ENCODE data around the gene LRTM2.
"Not testable (repeated sequence)": the region's sequence is repeated elsewhere in the genome, so short reads cannot be mapped to it uniquely, and the experiment has no call there.

The LRTM2 gene

DNA sequence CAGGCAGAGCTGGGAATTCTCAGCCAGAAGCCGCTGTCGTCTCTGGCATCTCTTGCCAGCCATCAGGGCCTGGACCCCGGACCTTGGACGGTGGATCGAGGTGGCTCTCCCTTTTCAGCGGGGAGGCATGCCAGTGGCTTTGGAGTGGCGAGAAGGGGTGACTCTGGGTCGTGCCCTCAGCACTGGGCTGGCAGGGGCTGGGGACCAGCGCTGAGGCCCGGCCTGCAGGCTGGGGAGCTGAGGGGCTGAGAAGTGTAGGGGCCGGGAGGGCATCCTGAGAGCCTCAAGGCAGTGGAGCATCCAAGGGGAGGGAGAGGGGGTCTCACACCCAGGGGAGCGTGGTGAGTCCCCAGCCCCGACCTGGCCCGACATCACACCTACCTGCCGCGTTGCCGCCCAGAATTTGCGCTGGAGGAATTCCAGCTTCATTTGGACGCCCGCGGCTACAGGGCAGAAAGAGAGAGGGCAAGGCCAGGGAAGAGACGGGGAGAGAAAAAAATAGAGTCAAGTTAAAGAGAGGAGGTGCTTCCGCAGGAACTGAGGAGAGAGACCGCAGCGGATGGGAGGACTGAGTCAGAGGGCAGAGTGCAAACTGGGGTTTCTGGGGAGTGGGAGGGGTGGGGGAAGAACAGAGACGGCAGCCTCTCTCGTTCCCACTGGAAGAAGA, 9.0 kb upstream of the LRTM2 start:
- DNase-seq (ENCODE audit: low spot score) (peak; percentile 4), FAIRE-seq (no peak)

DNA sequence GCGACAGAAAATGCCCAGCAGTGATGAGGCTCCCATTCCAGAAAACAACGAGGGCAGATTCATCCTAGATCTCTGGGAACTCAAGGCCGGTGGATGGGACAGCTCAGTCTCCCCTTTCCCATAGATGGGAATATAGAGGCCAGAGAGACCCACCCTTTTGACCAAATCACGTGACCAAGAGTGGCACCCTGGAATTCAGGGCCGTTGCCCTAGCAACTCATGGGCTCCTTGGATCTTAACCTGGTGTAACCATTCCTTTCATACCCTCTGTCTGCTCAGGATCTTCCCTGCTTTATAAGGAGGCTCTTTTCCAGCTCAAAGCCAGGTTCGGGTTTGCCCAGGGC, 8.4 kb upstream of the LRTM2 start:
- FAIRE-seq (no peak), DNase-seq (ENCODE audit: low spot score) (no peak)

DNA sequence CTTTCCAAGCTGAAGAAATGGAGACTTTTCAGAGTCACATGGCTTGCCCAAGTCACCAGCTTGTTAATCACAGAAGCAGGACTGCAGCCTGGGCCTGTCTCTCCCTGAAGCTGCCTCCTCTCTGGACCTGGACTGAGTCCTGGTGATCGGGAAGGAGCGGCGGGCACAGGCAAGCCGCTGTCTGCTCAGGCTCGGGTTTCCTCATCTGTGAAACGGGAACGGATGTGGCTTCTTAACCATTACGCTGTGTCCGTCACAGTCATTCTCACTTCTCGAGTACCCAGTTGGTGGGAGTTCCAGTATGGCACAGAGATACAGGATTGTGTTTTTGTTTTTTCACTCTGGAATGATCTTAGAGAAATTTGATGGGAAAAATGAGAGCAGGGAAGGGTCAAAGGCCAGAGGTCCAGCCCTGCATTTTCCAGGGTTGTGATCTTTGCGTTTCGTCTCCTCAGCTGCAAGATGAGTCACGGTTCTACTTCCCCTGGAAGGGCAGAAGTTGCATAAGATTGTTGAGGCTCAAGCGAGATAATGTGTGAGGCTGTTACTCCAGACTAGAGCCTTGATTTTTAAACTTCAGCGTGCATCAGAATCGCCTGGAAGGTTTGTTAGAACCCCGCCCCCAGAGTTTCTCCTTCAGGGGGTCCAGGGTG, 7.6 kb upstream of the LRTM2 start:
- FAIRE-seq (no peak), DNase-seq (ENCODE audit: low spot score) (peak; percentile 30)

DNA sequence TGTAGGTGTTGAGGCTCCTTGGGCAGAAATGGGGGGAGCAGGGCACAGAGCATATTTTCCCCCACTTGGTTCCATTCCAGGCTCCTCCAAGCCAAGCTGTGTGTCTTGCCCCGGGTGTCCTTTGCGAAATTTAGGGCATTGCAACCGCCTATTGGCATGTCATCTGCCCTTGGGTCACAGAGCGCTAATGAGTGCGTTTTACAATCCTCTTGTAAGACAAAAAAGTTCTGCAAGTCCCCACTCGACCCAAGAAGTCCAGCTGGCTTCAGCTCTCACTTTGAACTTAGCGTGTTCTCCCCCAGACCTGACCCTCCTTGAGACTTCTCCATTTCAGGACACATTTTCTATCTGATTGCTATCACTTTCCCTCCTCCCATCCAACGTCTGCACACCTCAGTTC, 6.1 kb upstream of the LRTM2 start:
- DNase-seq (ENCODE audit: low spot score) (no peak), FAIRE-seq (no peak)

DNA sequence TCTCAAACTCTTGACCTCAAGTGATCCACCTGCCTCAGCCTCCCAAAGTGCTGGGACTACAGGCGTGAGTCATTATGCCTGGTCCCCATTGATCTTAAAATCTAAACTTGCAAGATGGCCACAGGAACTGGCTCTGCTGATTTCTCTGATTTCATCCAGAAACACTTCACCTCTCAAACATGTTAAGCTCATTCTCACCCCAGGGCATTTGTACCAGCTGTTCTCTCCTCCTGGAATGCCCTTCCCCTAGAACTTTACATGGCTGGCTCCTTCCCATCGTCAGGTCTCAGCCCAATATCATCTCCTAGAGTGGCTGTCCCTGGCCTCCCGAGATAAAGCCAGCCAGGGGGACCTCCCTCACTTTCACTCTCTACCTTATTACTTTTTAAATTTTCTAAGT, 5.3 kb upstream of the LRTM2 start:
- DNase-seq (ENCODE audit: low spot score), result no peak
- no peak for FAIRE-seq

DNA sequence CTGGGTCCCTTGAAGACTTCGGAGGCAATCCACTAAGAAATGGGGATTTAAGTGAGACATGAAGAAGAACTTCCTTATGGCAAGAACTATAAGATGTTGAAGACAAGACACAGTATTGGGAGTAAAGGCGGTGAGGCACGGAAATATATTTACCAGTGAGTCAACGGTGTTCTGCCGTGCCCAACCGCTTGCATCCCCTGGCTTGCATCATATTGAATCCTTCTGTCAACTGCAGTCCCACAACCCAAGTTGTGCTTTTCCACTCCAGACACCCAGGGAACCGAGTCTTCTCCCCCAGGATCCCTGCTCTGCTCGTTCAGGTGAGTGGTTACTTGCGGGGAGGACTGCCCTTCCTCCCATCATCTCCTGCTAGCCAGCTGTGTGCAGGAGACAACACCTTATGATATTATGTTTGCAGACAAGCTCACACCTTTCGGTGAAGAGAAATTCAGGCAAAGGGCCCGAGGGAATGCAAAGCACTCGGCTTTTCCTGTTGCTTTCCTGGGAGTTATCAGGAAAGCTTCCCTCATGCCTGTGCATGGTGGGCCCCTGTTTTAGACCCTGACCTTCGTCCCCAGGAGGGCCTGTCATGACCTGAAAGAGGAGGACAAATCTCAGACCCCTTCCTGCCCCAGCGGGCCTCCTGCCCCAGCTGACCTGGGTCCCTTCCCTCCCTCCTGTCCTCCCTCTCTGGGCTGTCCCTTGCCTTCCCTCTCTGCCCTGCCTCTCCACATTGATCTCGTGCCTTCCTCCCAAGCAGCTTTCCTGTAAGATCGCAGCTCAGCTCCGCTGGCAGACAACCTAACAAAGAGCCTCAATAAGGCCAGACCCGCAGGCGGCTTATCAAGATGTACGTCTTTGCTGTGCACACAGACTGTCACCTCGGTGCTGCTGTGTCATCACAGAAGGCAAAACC, 4.3 kb upstream of the LRTM2 start:
- FAIRE-seq, result no peak

DNA sequence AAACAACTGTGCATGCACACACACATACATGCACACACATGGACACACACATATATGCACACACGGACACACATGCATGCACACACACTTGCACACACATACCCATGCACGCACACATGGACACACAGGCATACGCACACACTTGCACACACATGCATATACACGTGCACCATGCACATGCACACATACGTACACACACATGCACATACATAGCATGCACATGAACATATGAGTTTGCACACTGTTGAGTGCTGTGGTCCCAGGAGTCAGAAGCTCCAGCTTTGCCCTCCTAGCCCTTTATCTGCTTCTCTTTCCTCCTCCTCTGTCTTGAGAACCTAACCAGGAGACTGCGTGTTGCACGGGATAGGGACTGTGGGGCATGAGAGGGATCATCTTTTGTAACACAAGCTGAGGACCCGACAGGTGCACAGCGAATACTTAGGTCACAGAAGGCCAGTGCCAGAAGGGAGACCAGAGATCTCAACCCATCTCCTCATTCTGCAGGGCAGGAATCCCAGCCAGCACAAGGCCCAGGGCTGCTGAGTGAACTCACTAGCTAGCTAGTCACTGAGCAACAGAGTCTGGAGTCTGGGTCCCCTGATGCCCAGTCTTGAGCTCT, 3.5 kb upstream of the LRTM2 start:
- DNase-seq (ENCODE audit: low spot score), result no peak
- no peak for FAIRE-seq

More for the DNA sequence above, 4.3 kb upstream of the LRTM2 start:
- DNase-seq (ENCODE audit: low spot score), result no peak

DNA sequence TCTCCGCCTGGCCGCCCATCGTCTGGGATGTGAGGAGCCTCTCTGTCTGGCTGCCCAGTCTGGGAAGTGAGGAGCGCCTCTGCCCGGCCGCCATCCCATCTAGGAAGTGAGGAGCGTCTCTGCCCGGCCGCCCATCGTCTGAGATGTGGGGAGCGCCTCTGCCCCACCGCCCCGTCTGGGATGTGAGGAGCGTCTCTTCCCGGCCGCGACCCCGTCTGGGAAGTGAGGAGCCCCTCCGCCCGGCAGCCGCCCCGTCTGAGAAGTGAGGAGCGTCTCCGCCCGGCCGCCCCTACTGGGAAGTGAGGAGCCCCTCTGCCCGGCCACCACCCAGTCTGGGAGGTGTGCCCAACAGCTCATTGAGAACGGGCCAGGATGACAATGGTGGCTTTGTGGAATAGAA, 2.4 kb upstream of the LRTM2 start:
- FAIRE-seq; DNase-seq (ENCODE audit: low spot score): not testable (repeated sequence)

DNA sequence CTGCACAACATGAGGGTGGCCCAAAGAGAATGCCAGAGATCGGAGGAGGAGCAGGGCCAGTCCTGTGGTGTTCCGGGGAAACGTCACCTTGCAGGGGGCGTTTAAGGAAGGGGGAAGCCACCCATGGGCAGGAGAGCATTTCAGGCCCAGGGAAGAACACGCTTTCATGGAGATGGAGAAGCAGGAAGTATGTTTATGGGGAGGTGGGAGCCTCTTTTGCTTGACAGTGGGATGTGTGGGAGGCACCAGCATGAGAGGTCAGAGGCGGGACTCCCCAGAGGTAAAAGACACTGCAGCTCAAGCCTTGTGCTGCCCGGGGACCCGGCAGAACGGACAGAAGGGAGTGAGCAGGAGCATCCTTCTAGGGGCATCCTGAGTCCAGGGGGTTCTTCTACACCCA, 1.3 kb upstream of the LRTM2 start:
- FAIRE-seq (no peak), DNase-seq (ENCODE audit: low spot score) (no peak)

DNA sequence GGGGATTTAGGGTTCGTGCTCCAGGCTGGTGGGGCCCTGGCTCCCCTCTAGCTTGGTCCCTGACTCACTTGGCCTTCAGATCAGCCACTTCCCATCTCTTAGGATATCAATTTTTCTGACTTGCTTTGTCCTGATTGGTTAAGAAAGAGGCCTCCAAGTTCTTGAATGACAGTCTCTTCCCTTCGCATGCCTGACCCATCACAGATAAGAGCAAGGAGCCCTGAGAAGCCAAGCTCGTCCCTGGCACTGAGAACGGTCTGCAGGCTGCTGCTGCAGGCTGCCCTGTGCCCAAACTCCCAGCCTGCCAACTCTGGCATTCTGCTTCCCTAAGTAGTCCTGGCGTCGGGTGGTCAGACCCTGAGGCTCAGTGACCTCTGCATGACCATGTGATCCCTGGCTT, 794 bp upstream of the LRTM2 start:
- no peak for DNase-seq (ENCODE audit: low spot score)

DNA sequence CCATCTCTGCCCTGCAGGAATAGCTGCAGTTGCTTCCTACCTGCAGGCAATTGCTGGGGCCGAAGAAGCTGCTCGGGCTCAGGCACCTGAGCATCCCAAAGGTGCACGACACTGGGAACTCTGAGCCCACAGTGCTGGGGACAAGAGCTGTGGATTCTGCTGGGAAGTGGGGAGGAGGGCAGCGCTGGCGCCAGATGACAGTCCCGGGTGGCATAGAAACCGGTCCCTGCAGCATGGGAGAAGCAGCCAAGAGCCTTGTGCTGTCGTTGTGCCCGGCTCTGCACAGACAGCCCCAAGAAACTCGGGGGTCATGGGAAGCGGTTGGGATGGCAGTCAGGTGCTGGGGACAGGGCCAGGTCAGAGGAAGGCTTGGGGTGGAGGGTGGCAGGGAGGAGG, 529 bp downstream of the LRTM2 start:
- no peak for FAIRE-seq
- no peak for DNase-seq (ENCODE audit: low spot score)

More for the DNA sequence above, 794 bp upstream of the LRTM2 start:
- no peak for FAIRE-seq

DNA sequence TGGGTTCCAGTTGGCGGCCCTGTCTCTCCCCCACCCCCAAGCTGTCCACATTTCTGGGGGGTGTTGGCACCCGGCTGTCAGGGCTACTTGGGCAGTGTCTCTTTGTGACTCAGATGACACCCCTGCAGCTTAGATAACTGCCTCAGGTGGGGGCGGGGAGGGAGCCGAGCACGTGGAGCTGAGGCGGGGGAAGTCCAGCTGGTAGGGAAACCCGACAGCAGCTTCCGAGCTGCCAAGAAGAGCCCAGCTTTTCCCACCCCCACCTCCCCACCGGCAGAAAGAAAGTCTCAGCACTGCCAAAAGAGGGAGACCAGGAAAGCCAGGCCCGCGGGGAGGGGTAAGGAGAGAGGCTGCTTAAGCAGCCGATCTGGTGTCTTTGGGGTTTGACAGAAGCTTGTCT, 1.4 kb downstream of the LRTM2 start:
- FAIRE-seq (no peak), DNase-seq (ENCODE audit: low spot score) (no peak)

DNA sequence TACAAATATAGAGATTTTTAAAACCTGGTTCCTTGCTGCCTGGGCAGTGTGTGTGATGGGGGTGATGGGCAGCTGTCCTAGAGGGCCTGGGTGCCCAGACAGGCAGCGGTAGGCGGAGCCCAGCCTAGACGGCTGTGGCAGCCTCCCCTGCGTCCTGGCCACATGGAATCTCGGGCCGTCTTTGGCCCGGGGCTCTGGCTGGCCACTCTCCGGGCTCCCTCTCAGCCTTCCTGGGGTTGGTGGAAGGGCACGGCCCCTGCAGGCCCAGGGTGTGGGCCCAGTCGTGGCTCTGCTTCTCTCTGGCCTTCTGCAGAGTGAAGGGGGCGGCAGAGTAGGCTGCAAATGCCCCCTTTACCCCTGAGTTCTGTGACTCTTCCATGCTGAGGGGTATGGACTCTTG, 2.3 kb downstream of the LRTM2 start:
- no peak for DNase-seq (ENCODE audit: low spot score)
- no peak for FAIRE-seq

DNA sequence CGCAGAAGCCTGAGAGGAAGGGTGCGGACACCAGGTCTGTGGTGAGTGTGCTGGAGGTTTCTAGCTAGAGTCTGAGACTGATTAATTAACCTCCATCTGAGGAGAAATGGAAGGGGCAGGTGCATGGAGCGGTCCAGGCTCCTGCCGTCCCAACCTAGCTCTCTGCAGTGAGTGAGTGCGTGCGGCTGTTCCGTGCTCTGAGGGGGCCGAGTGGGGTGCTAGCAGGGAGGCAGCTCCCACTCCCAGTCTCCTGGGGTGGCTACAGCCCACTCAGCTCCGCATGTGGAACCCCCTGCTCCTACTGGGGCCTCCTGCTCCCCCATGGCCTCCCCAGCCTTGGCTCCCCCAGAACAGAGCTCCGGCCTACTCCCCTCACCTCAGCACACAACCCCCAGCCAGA, 2.9 kb downstream of the LRTM2 start:
- no peak for FAIRE-seq
- DNase-seq (ENCODE audit: low spot score), result no peak

DNA sequence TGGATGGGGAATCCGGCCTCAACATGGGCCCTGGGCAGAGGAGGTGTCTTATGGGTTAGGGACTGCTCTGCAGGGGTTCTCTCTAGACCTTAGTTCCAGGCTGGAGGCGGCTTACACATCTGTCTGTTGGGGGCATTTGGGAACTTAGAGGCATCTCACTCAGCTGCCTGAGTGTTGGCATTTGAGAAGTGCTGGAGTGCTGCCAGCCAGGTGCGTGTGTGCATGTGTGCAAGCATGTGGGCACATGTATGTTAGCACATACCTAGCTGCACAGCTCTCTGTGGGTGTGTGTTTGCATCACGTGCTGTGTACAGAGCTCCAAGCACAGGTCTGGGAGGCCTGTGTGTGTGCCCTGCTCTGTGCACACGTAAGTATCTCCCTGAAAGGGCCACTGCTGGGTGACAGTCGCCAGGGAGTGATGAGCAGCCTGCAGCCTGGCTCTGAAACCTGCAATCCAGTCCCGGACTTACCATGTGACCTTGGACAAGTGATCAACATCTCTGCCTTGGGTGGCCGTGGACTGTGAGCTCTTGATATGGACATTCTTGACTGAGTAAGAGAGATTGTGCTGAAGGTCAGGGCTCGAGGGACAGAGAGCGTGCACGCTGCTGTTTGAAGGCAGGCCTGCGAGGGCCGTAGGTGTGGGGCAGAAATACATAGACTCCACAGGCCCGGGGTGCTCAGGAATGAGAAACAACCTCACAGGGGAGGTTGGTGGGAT, 5.2 kb downstream of the LRTM2 start:
- DNase-seq (ENCODE audit: low spot score), result no peak
- FAIRE-seq, result no peak

DNA sequence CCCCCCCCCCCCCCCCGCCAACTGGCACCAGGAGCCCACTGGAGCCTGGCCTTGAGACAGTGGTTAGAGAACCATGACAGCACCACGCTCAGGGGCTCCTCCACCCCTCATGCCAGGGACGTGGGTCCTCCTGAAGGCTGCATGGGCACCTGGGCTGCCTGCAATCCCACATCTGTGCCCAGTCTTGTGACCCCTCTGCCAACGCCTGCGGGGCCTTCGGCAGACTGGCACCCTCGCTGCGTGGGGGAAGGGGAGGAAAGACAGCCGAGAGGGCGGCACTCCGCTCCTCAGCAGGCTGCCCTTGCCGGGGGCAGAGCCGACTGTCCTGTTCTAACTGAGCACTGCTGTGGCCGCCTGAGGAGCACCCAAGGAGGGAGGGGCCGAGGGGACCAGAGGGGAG, 6.0 kb downstream of the LRTM2 start:
- FAIRE-seq (no peak), DNase-seq (ENCODE audit: low spot score) (no peak)

DNA sequence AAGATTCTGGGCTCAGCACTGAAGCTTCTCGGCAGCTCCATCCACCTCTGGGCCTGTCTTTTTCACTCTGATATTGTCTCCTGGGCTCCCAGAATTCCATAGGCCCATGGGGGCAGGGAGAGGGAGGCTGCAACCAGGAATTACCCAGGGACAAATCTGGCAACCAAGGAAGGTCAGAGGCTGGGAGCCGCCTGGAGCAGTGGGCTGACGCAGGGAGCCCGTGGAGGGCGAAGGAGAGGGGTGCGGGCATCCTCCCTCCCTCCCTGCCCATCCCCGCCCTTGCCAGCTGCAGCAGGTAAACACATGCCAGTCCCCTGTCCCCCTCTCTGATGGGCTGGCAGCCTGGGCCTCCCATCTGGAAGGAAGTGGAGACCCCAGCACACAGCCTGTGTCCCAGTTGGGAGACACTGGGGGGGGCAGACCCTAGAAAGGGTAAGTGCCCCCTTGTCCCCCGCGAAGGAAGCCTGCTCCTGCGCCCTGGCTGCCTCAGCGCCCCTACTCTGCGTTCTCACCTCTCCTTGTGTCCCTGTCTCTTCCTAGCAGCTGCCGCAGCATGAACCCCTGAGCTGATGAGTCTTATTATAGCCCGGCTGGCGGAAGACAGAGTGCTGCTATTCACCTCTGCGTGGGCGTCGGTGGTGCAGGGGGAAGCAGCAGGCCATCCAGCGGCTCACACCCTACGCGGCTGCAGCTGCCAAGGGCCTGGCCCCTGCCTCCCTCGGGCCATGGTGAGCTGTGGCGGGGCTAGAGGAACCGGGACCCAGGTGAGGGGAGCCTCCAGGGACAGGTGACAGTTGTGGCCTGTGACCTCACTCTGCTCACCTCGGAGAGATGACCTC, 6.7 kb downstream of the LRTM2 start:
- FAIRE-seq (no peak), DNase-seq (ENCODE audit: low spot score) (no peak)

DNA sequence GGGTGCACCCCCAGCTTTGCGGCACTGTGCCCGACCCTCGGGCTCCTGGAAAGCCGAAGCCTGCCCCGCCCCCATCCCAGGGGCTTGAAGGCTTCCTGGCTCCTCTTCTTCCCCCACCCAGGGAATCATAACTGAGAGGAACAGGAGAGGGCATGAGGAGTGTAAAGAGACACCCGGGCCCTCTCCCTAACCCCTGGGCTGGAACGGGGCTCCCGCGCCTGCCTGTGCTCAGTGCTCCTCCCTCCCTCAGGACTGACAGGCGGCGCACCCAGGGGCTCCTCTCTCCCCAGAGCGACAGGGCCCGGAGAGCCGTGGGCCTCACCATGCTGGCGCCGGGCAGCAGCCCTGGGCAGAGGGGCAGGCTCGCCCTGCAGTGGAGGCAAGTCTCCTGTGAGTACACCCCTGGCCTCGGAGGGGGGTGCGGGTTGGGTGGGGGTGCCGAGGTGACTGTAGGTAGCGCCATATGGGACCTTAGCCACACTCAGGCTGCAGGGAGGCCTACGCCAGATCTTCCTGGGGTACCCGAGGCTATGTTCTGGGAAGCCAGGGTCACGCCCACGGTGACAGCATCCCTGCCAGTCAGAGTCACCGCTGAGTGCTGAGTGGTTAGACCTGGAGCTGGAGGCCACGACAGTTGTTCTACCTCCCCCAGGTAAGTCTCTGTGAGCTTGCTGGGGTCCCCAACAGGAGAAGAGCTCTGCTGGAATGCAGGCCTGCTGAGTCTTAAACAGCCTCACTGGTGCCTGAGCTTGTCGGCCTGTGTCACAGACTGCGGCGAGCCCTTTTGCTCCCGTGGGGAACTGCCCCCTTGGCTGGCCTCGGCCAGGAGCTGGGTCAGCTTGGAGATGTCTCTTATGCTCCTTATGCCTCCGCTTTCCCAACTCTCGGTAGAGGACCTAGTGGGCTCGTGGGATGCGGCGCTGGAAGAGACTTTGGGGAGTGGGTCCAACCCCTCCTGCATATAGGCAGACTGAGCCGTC, 7.8 kb downstream of the LRTM2 start:
- FAIRE-seq (no peak), DNase-seq (ENCODE audit: low spot score) (no peak)

DNA sequence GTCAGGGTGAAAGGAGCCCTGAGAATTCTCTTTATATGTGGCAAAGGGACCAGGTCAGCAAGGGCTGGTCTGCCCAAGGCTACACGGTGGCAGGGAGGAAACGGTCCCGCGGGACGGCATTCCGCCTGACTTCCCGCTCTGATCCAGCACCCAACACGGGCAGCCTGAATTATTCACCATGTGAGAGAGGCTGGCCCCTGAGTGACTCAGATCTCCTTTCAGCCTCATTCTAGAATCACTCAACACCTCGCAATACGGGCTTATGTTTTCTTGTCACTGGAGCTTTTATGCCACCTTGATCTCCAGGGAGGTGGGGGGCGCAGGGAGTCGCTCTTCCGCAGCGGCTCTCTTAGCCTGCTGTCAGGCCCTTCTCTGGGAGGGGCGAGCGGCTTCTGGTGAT, 8.5 kb downstream of the LRTM2 start:
- peak; percentile 41 for DNase-seq (ENCODE audit: low spot score)
- no peak for FAIRE-seq

Measured in RCC 7860 (cell line).